HEK293 (cell line): ENCODE data around the gene BRINP2.

ENCODE experiments used
- CTCF ChIA-PET: fragments of 350-600 bp; formaldehyde crosslinking; extraction: SDS; loops from one replicate; lab custom pipeline; 2021; ENCODE audit warnings: antibody characterized with exemption; lab: Yijun Ruan, JAX
- POLR2A ChIA-PET: fragments of 300-600 bp; formaldehyde crosslinking; extraction: SDS; loops from one replicate; lab custom pipeline; 2020; ENCODE audit warnings: antibody characterized with exemption, inconsistent platforms; lab: Yijun Ruan, JAX
- H3K27ac ChIP-seq: fragments of 200-500 bp; sonication (Bioruptor generic); 2 replicates; pipeline ENCODE4 v1.5.1; 2014; ENCODE audit warnings: low read depth, low read length, control low read depth, inconsistent platforms; ENCODE audit errors: extremely low read depth
- H3K36me3 ChIP-seq, 2 experiments: fragments of 200-500 bp in 1 of 2; sonication (Bioruptor generic) in 1 of 2; 1 replicate in 1 of 2; 2 replicates in 1 of 2; pipeline ENCODE4 v1.5.1; 2014 to 2017; ENCODE audit warnings: inconsistent platforms in 2 of 2, low read length in 2 of 2; ENCODE audit not compliant: control insufficient read depth in 2 of 2, insufficient read depth in 1 of 2
- H3K4me1 ChIP-seq: fragments of 200-500 bp; sonication (Bioruptor generic); 2 replicates; pipeline ENCODE4 v1.5.1; 2014; ENCODE audit warnings: mild to moderate bottlenecking, low read length, inconsistent platforms; ENCODE audit not compliant: control insufficient read depth, insufficient read depth
- H3K4me3 ChIP-seq: 2 replicates; pipeline ENCODE4 v1.5.1; 2011; ENCODE audit warnings: low read depth, mild to moderate bottlenecking, control low read depth, low read length, moderate library complexity
- H3K9me3 ChIP-seq: fragments of 200-500 bp; sonication (Bioruptor generic); 2 replicates; pipeline ENCODE4 v1.5.1; 2014; ENCODE audit warnings: low read depth, low read length, inconsistent platforms; ENCODE audit not compliant: control insufficient read depth, insufficient read depth
- BCL11B ChIP-seq: fragments of 450-650 bp; formaldehyde crosslinking; IDR thresholded peaks from 2 replicates; pipeline ENCODE4 v1.5.1; 2016; ENCODE audit warnings: low read depth, missing biosample characterization, missing genetic modification characterization
- GLIS2 ChIP-seq: fragments of 450-650 bp; formaldehyde crosslinking; IDR thresholded peaks from 2 replicates; pipeline ENCODE4 v1.5.1; 2016; ENCODE audit warnings: missing biosample characterization, missing genetic modification characterization
- MYNN ChIP-seq: fragments of 450-650 bp; formaldehyde crosslinking; IDR thresholded peaks from 2 replicates; pipeline ENCODE4 v1.5.1; 2016; ENCODE audit warnings: missing biosample characterization, missing genetic modification characterization, borderline replicate concordance
- SALL2 ChIP-seq: fragments of 450-650 bp; formaldehyde crosslinking; IDR thresholded peaks from 2 replicates; pipeline ENCODE4 v1.5.0; 2017; ENCODE audit warnings: missing biosample characterization, mild to moderate bottlenecking, missing genetic modification characterization, borderline replicate concordance
- ZBTB20 ChIP-seq: fragments of 450-650 bp; formaldehyde crosslinking; IDR thresholded peaks from 2 replicates; pipeline ENCODE4 v1.5.1; 2016; ENCODE audit warnings: missing biosample characterization, missing genetic modification characterization
- ZNF146 ChIP-seq: fragments of 450-650 bp; formaldehyde crosslinking; IDR thresholded peaks from 2 replicates; pipeline ENCODE4 v1.5.1; 2016; ENCODE audit warnings: missing biosample characterization, missing genetic modification characterization
- ZNF169 ChIP-seq: fragments of 450-650 bp; formaldehyde crosslinking; IDR thresholded peaks from 2 replicates; pipeline ENCODE4 v1.5.1; 2016; ENCODE audit warnings: missing biosample characterization, missing genetic modification characterization
- ZNF202 ChIP-seq: fragments of 450-650 bp; formaldehyde crosslinking; IDR thresholded peaks from 2 replicates; pipeline ENCODE4 v1.5.1; 2016; ENCODE audit warnings: missing biosample characterization, missing genetic modification characterization, borderline replicate concordance
- ZNF223 ChIP-seq: fragments of 450-650 bp; formaldehyde crosslinking; IDR thresholded peaks from 2 replicates; pipeline ENCODE4 v1.5.1; 2016; ENCODE audit warnings: missing biosample characterization, missing genetic modification characterization
- ZNF335 ChIP-seq: fragments of 450-650 bp; formaldehyde crosslinking; conservative IDR thresholded peaks from 2 replicates; pipeline ENCODE4 v1.5.1; 2016; ENCODE audit warnings: missing biosample characterization, missing genetic modification characterization
- ZNF391 ChIP-seq: fragments of 450-650 bp; formaldehyde crosslinking; IDR thresholded peaks from 2 replicates; pipeline ENCODE4 v1.5.1; 2016; ENCODE audit warnings: low read depth, missing biosample characterization, missing genetic modification characterization, borderline replicate concordance
- ZNF423 ChIP-seq: fragments of 450-650 bp; formaldehyde crosslinking; IDR thresholded peaks from 2 replicates; pipeline ENCODE4 v1.5.1; 2016; ENCODE audit warnings: missing biosample characterization, missing genetic modification characterization
- ZNF433 ChIP-seq: fragments of 450-650 bp; formaldehyde crosslinking; IDR thresholded peaks from 2 replicates; pipeline ENCODE4 v1.5.1; 2016; ENCODE audit warnings: missing biosample characterization, missing genetic modification characterization, low read depth
- ZNF629 ChIP-seq: fragments of 450-650 bp; formaldehyde crosslinking; IDR thresholded peaks from 2 replicates; pipeline ENCODE4 v1.5.1; 2017; ENCODE audit warnings: missing biosample characterization, missing genetic modification characterization
- ZNF837 ChIP-seq: fragments of 450-650 bp; formaldehyde crosslinking; IDR thresholded peaks from 2 replicates; pipeline ENCODE4 v1.5.1; 2016; ENCODE audit warnings: missing biosample characterization, missing genetic modification characterization
- TF ChIP-seq, protein P1 (sequence below): fragments of 450-650 bp; formaldehyde crosslinking; conservative IDR thresholded peaks from 2 replicates; pipeline ENCODE4 v1.5.1; 2016; ENCODE audit warnings: low read depth, missing biosample characterization, missing genetic modification characterization
- TF ChIP-seq, protein P2 (sequence below): fragments of 450-650 bp; formaldehyde crosslinking; IDR thresholded peaks from 2 replicates; pipeline ENCODE4 v1.5.1; 2016; ENCODE audit warnings: missing biosample characterization, missing genetic modification characterization
- TF ChIP-seq, protein P3 (sequence below): fragments of 450-650 bp; formaldehyde crosslinking; IDR thresholded peaks from 2 replicates; pipeline ENCODE4 v1.5.1; 2016; ENCODE audit warnings: missing biosample characterization, missing genetic modification characterization

The BRINP2 gene

DNA sequence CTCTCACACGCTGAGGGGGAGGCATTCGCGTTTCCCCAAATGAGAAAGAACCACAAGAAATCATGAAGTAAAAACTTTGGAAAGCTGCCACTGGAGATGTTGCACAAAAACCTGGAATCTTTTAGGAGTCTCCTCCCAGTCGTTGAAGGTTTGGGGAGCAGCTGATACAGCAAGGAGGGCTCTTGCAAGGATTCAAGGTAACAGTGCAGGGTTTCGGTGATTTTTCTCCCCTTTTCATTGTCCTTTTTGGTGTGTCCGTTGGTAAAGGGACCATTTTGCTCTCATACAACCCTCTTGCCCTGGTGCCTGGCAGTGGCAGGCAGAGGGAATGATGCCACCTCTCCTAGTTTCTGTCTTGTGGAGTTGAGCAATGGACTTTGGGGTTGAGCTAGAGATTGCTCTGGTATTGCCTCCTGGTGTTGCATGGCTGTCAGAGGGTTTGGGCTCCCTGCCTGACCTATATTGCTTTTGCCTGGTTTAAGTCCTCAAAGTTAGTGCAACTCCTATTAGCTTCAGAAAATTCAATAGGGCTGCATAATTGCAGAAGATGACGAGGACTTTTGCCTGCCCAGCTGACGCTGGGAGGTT is 872 bp downstream of the BRINP2 start:
- Histone ChIP-seq H3K36me3 (no peaks in the 10 kb centered on the region), H3K4me1 (peaks cover 4% of the 10 kb centered on the region), H3K4me3 (no peak overlapping the region; the same call in 1 of the 2 replicates), H3K27ac (no peak overlapping the region), H3K9me3 (no peaks in the 10 kb centered on the region)
- ChIA-PET POLR2A (no interaction called here), CTCF (interaction anchor here (1.2 to 3.8 kb wide), 2 partner anchors 10 kb away, joined by 3 to 30 read pairs; no protein-coding TSS in a partner anchor)
- TF ChIP-seq ZNF335 (tag by site-specific recombination) = 0 out of 2 replicates have a peak, but pooled peaks have one; percentile 29
- TF ChIP-seq, protein P1, sequence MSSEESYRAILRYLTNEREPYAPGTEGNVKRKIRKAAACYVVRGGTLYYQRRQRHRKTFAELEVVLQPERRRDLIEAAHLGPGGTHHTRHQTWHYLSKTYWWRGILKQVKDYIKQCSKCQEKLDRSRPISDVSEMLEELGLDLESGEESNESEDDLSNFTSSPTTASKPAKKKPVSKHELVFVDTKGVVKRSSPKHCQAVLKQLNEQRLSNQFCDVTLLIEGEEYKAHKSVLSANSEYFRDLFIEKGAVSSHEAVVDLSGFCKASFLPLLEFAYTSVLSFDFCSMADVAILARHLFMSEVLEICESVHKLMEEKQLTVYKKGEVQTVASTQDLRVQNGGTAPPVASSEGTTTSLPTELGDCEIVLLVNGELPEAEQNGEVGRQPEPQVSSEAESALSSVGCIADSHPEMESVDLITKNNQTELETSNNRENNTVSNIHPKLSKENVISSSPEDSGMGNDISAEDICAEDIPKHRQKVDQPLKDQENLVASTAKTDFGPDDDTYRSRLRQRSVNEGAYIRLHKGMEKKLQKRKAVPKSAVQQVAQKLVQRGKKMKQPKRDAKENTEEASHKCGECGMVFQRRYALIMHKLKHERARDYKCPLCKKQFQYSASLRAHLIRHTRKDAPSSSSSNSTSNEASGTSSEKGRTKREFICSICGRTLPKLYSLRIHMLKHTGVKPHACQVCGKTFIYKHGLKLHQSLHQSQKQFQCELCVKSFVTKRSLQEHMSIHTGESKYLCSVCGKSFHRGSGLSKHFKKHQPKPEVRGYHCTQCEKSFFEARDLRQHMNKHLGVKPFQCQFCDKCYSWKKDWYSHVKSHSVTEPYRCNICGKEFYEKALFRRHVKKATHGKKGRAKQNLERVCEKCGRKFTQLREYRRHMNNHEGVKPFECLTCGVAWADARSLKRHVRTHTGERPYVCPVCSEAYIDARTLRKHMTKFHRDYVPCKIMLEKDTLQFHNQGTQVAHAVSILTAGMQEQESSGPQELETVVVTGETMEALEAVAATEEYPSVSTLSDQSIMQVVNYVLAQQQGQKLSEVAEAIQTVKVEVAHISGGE (tag by site-specific recombination) = no peak

DNA sequence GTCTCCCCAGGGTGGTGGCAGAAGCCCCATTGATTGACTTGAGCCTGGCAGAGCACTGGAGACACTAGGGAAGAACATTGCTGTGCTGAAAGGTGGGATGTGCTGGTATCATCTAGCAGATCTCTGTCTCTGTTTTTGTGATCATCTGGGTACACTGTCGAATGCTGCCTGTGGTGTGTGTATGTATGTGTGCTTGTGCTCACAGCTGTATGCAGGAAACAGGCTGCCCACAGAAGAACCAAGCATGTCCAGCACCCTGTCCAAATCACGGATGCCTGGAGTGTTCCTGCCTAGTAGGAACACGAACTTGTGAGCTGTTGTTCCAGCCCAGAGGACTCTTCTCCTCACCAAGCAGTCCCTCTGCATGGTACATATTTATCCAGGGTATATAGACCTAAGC is 1.5 kb downstream of the BRINP2 start:
- no peaks in the 10 kb centered on the region for H3K36me3 ChIP-seq
- H3K9me3 ChIP-seq = no peaks in the 10 kb centered on the region
- ChIA-PET CTCF (interaction anchor here (1.2 to 3.8 kb wide), 2 partner anchors 9 to 10 kb away, joined by 3 to 30 read pairs; no protein-coding TSS in a partner anchor), POLR2A (no interaction called here)
- no peak for TF ChIP-seq ZNF423
- TF ChIP-seq ZNF433 = no peak
- TF ChIP-seq ZNF391 (tag by site-specific recombination) = no peak
- no peak for TF ChIP-seq GLIS2 (tag by site-specific recombination)
- no peak for TF ChIP-seq SALL2
- no peak for TF ChIP-seq ZNF202 (tag by site-specific recombination)
- no peak for TF ChIP-seq ZNF837 (tag by site-specific recombination)
- TF ChIP-seq ZNF146 (tag by site-specific recombination) = no peak
- no peak overlapping the region for H3K27ac ChIP-seq
- H3K4me1 ChIP-seq = peaks cover 4% of the 10 kb centered on the region
- H3K4me3 ChIP-seq = no peak overlapping the region

DNA sequence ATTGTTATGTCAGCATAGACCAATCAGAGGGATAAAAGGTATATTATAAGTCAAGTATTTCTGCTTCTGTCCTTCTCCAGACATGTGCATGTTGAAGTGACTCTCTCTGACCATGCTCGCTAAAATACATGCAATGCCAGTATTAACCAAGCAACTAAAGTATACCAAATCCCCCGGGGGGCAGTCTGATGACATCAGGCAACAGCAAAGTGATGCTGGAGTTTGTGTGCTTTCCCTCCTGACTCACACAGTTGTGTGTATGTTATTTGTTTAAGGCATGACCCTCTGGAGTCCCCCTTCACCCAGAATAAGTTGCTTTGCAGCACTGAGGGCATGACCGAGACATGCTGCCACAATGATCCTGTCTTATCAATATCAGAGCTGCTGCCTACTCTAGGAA is 2.1 kb downstream of the BRINP2 start:
- TF ChIP-seq ZNF629 (peak; percentile 40; the same call in 1 of the 2 replicates), ZBTB20 (tag by site-specific recombination) (no peak)
- Histone ChIP-seq H3K4me3 (no peak overlapping the region), H3K27ac (no peak overlapping the region), H3K36me3 (no peaks in the 10 kb centered on the region), H3K9me3 (no peaks in the 10 kb centered on the region), H3K4me1 (peaks cover 4% of the 10 kb centered on the region)
- CTCF ChIA-PET = interaction anchor here (0.8 to 3.8 kb wide), 4 partner anchors 8 to 775 kb away, joined by 3 to 30 read pairs (median 3); no protein-coding TSS in a partner anchor
- POLR2A ChIA-PET = no interaction called here

DNA sequence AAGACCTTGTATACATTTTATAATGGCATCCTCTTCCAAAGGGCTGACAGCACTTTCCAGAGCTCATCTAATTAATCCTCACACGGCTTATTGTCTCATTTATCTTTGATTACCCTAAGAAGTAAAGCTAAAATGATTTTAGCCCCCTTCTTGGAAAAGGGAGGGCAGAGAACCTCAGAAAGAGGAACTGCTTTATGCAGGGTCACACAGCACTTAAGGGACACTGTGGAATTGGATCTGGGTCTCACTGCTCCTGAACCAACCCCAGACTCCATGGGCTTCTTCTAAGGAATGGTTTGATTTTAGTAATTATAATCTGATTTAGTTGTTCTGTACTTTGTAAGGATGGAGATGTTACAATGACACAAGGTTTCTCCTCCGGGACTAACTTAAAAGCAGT is 3.2 kb downstream of the BRINP2 start:
- Histone ChIP-seq H3K4me3 (no peak overlapping the region), H3K36me3 (no peaks in the 10 kb centered on the region), H3K9me3 (no peaks in the 10 kb centered on the region), H3K27ac (no peak overlapping the region), H3K4me1 (peaks cover 4% of the 10 kb centered on the region)
- ChIA-PET POLR2A (no interaction called here), CTCF (interaction anchor here (0.7 to 3.8 kb wide), 3 partner anchors 7 to 278 kb away, joined by 3 to 30 read pairs (median 4); no protein-coding TSS in a partner anchor)
- TF ChIP-seq, protein P2, sequence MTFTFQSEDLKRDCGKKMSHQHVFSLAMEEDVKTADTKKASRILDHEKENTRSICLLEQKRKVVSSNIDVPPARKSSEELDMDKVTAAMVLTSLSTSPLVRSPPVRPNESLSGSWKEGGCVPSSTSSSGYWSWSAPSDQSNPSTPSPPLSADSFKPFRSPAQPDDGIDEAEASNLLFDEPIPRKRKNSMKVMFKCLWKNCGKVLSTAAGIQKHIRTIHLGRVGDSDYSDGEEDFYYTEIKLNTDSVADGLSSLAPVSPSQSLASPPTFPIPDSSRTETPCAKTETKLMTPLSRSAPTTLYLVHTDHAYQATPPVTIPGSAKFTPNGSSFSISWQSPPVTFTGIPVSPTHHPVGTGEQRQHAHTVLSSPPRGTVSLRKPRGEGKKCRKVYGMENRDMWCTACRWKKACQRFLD (tag by site-specific recombination) = no peak
- TF ChIP-seq ZNF223 (tag by site-specific recombination) (no peak), ZNF169 (tag by site-specific recombination) (no peak), BCL11B (tag by site-specific recombination) (no peak), MYNN (tag by site-specific recombination) (no peak)
- TF ChIP-seq, protein P1 (tag by site-specific recombination) = no peak
- TF ChIP-seq, protein P3, sequence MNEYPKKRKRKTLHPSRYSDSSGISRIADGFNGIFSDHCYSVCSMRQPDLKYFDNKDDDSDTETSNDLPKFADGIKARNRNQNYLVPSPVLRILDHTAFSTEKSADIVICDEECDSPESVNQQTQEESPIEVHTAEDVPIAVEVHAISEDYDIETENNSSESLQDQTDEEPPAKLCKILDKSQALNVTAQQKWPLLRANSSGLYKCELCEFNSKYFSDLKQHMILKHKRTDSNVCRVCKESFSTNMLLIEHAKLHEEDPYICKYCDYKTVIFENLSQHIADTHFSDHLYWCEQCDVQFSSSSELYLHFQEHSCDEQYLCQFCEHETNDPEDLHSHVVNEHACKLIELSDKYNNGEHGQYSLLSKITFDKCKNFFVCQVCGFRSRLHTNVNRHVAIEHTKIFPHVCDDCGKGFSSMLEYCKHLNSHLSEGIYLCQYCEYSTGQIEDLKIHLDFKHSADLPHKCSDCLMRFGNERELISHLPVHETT (tag by site-specific recombination) = no peak
